HG03342 (cell line): ENCODE data around the gene MGAT5.
A peak's percentile ranks its signal among the peaks of the same experiment; 100 is the strongest.

ENCODE experiments used
- ATAC-seq: cut with Tn5 transposase; IDR thresholded peaks from one replicate; pipeline ENCODE4 v1.9.1; 2021; ENCODE audit warnings: mild to moderate bottlenecking, moderate library complexity; ENCODE audit not compliant: unreplicated experiment

Gene MGAT5

DNA sequence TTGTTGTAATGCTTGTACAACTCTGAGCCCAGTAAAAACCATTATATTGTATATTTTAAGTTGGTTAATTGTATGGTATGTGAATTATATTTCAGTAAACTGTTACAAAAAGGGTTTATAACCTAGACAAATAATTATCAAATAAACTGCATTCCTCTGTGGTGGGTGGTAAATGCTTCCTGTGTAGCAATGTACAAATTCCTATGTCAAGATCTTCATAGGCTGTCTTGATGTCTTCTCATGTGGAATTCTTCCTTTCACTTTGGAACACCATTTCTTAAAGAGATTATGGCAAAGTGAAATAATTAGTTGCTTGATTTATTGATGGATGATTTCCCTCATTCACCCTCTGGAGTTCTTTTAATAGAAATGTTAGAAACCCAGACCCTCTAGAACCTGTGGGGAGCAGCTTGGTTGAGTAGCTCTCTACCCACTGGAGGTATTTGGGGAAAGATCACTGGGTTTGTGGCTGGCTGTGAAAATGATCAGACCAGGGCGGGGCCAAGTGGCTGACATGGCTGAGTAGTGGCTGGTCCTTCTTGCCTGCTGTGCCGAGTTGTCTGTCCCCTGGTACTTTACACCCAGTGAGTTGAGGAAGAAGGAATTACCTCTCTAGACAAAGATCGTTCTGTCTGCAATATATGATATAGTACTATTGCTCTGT, 22.4 kb upstream of the MGAT5 start:
- no peak for ATAC-seq

GRCh38 chr2:134231965-134232340, 21.9 kb upstream of the MGAT5 start:
- ATAC-seq, result no peak

GRCh38 chr2:134232461-134232860, 21.4 kb upstream of the MGAT5 start:
- ATAC-seq, result no peak

DNA sequence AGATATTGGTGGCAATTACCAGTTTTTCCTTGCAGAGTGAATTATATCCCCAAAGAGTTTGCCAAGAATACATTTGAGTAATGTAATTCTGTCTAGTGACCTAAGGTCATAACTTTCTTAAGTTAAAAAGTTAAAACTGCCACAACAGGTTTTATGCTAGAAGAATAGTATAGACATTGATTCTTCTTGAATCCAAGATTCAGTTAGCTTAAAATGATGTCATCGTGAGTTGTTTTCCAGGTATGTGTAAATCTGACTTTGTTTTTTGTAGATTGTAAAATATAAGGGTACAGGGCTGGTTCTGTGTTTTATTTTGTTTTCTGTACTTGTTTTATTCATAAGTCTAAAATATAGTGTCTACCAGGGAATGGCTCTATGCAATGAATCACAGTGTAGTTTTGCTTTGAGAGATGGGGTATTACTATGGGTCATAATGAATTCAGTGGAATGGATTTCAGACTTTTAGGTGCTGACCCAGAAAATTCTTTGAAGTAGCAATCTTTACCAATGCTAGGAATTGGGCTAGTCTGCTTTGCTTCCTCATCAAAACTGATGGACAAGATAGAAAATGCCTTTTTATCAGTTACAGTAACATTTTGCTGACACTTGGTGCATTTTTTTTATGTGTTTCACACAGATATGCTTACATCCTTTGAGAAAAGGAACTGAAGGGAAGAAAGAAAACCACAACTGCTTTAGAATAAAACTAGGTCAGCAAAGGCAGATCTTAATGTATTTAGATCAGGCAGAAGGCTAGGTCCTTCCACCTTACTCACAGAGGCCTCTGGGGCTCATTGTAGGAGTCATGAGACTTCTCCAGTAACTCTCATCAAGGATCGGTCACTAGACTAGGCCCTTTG, 20.8 kb upstream of the MGAT5 start:
- ATAC-seq, result peak; percentile 40

DNA sequence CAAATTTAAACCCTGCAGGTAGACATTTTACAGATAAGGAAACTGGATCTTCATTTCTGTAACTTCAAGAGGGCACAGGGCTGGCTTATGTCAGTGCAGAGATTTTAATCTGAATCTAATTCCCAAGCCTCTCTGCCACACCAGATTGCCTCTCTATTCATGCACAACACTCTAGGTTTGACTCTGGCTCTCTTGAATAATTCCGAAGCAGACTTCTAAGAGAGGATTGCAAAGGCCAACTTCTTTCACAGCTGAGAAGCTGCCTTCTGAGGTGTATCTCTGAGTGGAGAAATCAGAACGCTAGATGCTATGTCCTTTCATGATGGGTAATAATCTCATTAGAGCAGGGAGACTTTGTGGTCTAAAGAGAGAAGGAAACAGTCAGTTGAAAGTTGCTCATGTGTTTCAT, 20.1 kb upstream of the MGAT5 start:
- peak; percentile 55 for ATAC-seq

- ATAC-seq, result no peak
Measured at GRCh38 chr2:134234535-134234934, 19.3 kb upstream of the MGAT5 start.

DNA sequence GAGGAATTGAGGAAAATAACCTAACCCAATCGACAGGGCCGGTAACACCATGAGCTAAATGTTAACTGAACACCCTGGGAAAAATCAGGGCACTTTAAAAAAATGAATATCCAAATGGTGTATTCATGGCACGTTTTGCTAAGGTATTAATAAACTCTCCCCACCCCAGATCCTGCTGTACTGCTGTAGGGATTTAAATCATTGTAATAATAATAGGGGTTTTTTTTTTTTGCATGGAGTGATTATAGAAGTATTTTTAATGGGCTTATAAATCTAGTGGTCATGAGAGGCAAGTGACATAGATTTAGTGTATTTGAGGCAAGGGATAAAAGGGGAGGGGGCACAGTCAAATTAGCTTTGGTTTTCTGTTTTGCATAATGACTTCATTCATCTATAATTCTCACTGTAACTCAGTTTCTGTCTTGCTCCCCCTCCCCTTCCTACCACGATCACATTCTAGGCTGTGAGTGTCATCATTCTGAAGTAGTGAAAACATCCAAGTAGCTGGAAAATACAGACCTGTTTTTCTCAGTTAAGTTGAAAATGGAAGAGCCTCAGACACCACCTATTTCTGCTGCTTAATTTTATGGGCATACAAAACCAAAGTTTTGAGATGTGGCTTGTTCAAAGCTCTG, 18.2 kb upstream of the MGAT5 start:
- ATAC-seq, result no peak

DNA sequence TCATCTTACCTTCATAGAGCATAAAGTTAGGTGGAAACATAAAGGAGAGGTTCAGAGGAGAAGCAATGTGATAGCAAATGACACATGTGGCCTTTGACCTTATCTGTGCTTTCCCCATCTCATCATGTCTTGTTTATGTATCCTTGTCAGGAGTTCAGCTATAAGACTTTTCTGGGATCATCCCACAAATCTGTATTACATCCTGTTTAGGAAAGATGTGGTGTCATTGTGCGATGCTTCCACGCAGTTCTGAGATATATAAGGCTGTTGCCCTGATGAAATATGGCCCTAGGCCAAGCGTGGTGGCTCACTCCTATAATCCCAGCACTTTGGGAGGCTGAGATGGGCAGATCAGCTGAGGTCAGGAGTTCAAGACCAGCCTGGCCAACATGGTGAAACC, 15.5 kb upstream of the MGAT5 start:
- ATAC-seq, result no peak

DNA sequence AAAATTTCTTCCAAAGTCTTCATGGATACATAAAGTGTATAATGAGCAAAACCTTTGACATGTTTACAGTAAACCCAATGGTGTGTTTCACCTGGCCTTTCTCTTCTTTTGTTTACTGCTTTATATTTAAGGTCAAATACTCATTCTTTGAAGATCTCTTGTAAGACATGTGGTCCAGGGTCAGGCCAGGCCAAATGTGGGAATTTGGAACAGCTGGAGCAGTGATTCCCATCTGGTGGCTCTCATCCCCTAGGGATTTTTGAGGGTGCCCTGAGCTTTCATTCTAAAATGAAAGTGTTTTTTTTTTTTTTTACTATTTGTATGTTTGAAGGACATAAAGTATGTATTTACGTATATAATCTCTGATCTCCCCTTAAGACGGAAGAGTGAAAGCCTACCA, 13.8 kb upstream of the MGAT5 start:
- ATAC-seq, result no peak

DNA sequence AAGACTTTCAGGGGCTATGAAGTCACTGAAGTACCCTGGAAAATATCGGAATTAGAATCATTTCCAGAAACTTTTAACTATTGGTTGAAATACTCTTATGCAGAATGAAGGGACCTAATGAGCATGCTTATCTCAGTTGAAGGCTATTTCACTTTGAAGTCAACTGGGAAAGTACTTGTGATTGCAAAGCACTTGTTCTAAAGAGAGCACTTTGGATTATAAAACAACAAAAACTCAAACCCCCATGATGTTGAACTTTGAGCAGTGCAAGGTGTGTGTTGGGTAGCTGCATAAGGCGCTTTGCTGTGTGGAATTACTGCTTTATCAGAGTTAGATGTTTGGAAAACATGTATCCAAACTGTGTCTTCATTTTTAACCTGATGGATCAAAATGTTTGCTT, 12.0 kb upstream of the MGAT5 start:
- no peak for ATAC-seq

DNA sequence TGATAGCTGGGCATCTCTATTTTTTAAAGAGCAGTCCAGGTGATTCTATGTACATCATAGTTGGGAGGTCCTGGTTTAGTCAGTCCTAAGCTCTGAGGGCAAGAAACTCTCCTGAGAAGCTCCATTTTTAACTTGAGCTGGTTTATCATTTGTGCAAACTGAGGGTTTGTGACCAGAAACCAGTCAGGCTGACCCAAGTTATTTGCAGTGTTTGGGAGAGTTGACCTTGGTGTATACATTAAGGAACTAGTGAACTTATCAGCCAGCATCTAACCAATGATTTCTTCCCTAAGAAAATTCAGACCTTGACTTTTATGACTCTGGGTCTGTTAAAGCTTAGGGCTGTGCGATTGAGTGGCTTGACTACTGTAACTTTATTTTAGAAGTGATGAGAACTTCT, 10.6 kb upstream of the MGAT5 start:
- no peak for ATAC-seq

- no peak for ATAC-seq
Measured at GRCh38 chr2:134244086-134244485, 9.8 kb upstream of the MGAT5 start.

DNA sequence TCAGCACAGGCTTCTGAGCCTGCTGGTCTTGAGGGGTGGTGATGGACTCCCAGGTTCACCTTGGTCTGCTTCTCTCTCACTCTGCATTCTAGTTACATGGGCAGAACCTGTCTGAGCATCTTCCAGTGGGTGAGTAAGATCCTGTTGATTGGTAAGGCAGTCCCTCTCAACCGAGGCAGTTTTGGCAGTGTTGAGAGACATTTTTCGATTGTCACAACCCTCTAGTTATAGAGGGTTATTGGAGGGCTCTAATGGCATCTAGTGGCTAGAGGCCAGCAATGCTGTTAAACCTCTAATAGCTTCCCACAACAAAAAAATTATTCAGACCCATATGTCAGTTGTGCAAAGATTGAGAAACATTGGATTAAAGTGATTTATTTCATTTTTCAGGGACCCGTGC, 9.3 kb upstream of the MGAT5 start:
- ATAC-seq, result no peak

- ATAC-seq, result no peak
Measured at GRCh38 chr2:134245340-134245984, 8.4 kb upstream of the MGAT5 start.

GRCh38 chr2:134246154-134246874, 7.6 kb upstream of the MGAT5 start:
- no peak for ATAC-seq

DNA sequence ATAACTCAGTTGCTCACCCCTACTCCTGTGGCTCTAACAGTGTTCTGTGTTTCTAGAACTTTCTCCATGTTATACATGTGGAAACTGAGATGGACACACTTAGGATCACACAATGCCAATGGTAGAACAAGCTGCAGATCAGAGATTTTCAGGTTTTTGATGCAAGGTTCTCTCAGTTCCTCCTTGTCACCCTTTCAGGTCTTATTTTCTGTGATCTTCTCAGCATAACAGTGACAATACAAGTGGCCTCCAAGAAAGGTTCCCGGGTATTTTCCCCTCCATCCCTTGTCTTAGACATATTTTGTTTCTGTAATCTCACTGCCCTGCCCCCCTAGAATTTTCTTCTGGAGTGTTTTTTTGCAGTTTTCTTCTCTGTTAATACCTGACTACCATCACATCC, 6.2 kb upstream of the MGAT5 start:
- peak; percentile 41 for ATAC-seq

GRCh38 chr2:134248913-134249312, 5.0 kb upstream of the MGAT5 start:
- ATAC-seq, result no peak

- no peak for ATAC-seq
Measured at GRCh38 chr2:134249755-134250154, 4.1 kb upstream of the MGAT5 start.

GRCh38 chr2:134250840-134251461, 2.9 kb upstream of the MGAT5 start:
- no peak for ATAC-seq

- ATAC-seq, result no peak
Measured at GRCh38 chr2:134252092-134252750, 1.7 kb upstream of the MGAT5 start.
